ENCODE results near the gene TNK2. TPM values are rescaled to one million over a fixed set of nuclear protein-coding genes. Genes with fewer than 3 reads are reported as not detected.
A peak's percentile ranks its signal among the peaks of the same experiment; 100 is the strongest.
"Not testable (repeated sequence)": the region's sequence is repeated elsewhere in the genome, so short reads cannot be mapped to it uniquely, and the experiment has no call there.

TNK2 gene
- total RNA-seq, 2 experiments from 2014 or later = 150 to 177 TPM

DNA sequence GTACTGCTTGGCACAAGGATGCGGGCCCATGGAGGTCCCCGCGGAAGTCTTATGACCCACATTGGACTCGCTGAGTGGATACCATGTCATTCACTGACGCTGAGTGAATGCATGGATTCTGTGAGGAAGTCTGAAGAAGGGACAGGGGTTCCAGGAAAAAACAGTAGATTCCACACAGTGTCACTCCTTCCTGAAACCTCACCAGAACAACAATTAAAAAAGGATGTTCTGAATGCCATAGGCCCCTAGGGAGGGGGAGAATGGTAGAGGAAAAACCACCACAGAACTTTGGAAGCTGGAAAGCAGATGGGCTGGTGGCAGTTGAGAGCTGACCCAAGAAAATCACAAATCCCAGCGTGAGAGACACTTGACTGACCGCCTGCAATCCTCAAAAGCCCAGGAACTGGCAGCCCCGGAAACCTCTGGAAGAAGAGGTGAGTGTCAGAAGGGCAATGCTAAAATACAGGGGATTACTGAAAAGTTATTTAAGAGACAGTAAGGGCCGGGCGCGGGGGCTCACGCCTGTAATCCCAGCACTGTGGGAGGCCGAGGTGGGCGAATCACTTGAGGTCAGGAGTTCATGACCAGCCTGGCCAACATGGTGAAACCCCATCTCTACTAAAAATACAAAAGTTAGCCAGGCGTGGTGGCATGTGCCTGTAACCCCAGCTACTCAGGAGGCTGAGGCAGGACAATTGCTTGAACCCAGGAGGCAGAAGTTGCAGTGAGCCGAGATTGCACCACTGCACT is 6.3 kb downstream of the TNK2 start:
- not testable (repeated sequence) for H3K27me3 Mint-ChIP-seq; H3K9me3 Mint-ChIP-seq (ENCODE audit: low read depth); H3K4me3 Mint-ChIP-seq; DNase-seq; ATAC-seq
- Mint-ChIP-seq H3K36me3 (peaks cover 33% of the 10 kb centered on the region), H3K4me1 (peaks cover 86% of the 10 kb centered on the region), H3K27ac (peak overlapping the region; percentile 45)
- CTCF ChIA-PET = interaction anchor here (1.0 to 4.5 kb wide), 5 partner anchors 8 to 52 kb away, joined by 3 to 27 read pairs (median 5); no protein-coding TSS in a partner anchor

DNA sequence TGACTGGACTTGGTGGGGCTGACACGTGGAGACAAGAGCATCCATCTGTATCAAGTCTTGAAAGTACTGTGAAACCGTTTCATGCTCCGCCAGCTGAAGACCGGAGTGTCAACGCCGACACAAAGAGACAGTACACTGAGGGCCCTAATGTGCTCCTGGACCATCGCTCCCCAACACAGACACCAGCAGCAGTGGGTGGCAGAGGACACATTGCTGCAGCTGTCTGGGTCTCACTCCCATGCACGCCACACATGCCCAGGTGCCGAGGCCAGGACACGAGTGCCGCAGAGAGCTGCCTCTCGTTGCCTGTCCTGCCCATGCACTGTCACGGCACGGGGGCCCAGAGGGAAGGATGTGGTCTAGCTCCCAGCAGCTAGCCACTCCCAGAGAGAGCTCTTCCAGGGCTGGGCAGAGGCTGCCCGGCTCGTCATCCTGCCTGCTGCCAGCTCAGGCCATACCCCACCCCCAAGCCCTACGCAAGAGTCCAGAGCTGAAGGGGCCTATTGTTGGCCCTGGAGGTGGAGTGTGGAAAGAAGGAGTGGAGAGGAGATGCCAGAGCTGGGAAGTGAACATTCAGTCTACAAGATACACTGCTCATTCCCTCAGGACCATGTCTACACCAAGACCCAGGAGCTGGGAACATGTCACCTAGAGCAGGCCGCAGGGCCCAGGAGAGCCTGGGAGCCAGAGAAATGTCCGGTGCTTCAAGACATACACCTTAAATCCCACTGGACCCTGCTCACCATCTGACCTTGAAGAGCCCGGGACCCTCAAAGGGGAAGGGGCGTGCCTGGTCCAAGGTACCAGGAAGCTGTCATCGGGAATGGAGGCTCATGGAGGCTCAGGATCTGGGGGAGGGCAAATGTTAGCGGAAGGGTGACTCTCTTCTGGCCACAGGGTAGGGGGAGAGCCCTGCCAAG is 7.7 kb downstream of the TNK2 start:
- peaks cover 86% of the 10 kb centered on the region for H3K4me1 Mint-ChIP-seq
- peak overlapping the region; percentile 29 for H3K27ac Mint-ChIP-seq
- H3K27me3 Mint-ChIP-seq = no peaks in the 10 kb centered on the region
- H3K4me3 Mint-ChIP-seq = no peak overlapping the region
- peaks cover 21% of the 10 kb centered on the region for H3K36me3 Mint-ChIP-seq
- CTCF ChIA-PET = interaction anchor here (1.0 to 4.5 kb wide), 5 partner anchors 7 to 50 kb away, joined by 3 to 27 read pairs (median 7); no protein-coding TSS in a partner anchor
- DNase-seq (peak; percentile 57), ATAC-seq (no peak)
- H3K9me3 Mint-ChIP-seq (ENCODE audit: low read depth) = no peaks in the 10 kb centered on the region

DNA sequence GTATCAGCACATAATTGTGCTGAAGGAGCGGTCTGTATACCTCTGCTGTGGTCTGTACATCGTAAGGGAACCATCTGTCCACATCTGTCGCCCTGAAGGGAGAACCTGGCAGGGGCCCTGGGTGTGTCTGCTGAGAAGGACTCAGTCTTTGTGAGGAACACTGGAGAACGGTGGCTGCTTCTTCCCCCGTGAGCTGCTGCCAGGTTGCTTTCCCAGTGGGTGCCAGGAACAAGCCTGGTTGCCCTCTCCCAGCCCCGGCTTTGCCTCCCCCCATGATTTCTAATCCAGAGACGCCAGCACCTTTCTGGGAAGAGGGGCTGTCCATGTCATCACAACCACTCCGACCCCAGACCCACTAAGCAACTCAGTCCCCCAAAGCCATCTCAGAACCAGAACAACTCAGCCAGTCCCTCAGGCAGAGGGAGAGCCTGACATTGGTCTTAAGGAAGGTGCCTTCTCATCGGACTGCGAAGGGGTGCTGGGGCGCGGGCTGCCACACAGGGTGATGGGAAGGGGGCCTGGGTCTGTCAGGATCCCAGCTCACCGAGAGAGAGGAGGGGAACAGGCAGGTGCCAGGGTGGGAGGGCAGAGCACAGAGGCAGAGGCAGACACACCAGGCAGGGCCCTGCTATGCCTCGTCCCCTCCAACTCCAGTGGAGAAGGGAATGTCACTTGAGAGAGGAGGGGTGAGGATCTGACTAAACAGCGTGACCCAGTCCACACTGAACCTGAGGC is 8.5 kb downstream of the TNK2 start:
- peaks cover 79% of the 10 kb centered on the region for H3K4me1 Mint-ChIP-seq
- DNase-seq = no peak
- peak overlapping the region; percentile 29 for H3K27ac Mint-ChIP-seq
- peaks cover 16% of the 10 kb centered on the region for H3K36me3 Mint-ChIP-seq
- CTCF ChIA-PET = interaction anchor here (1.0 to 4.5 kb wide), 5 partner anchors 9 to 49 kb away, joined by 3 to 27 read pairs (median 3); partner anchors contain the start of gene TNK2
- H3K4me3 Mint-ChIP-seq = no peak overlapping the region
- no peak for ATAC-seq
- H3K27me3 Mint-ChIP-seq = no peaks in the 10 kb centered on the region
- H3K9me3 Mint-ChIP-seq (ENCODE audit: low read depth) = no peaks in the 10 kb centered on the region

DNA sequence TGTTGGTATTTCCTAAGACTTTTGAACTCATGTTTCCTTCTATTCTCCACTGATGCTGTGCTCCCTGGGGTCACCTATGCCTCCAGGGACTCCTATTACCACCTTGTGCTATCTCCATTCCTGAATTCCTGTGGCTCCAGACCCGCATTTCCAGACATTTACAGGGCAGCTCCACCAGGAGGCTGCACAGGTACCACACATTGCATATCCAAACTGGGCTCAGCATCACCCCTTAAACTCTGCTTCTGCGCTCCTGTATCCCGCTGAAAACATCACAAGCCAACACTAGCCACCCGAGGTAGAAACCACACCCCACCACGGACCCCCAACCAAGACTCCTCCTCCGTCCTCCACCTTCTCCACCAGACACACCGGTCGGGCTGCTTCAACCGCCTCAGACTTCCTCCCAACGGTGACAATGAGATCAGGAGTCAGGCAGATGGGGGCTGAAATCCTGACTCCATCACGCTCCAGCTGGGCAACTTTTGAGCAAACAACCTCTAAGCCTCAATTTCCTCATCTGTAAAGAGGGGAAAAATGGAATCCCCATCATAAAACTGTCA is 10.4 kb downstream of the TNK2 start:
- Mint-ChIP-seq H3K9me3 (ENCODE audit: low read depth) (no peaks in the 10 kb centered on the region), H3K4me3 (no peak overlapping the region), H3K27me3 (no peaks in the 10 kb centered on the region), H3K36me3 (peaks cover 5% of the 10 kb centered on the region), H3K27ac (no peak overlapping the region), H3K4me1 (peaks cover 68% of the 10 kb centered on the region)
- CTCF ChIA-PET = interaction anchor here (0.7 to 7.2 kb wide), 3 partner anchors 9 to 48 kb away, joined by 3 to 131 read pairs (median 129); partner anchors contain the start of gene TNK2
- DNase-seq = no peak
- ATAC-seq = no peak

DNA sequence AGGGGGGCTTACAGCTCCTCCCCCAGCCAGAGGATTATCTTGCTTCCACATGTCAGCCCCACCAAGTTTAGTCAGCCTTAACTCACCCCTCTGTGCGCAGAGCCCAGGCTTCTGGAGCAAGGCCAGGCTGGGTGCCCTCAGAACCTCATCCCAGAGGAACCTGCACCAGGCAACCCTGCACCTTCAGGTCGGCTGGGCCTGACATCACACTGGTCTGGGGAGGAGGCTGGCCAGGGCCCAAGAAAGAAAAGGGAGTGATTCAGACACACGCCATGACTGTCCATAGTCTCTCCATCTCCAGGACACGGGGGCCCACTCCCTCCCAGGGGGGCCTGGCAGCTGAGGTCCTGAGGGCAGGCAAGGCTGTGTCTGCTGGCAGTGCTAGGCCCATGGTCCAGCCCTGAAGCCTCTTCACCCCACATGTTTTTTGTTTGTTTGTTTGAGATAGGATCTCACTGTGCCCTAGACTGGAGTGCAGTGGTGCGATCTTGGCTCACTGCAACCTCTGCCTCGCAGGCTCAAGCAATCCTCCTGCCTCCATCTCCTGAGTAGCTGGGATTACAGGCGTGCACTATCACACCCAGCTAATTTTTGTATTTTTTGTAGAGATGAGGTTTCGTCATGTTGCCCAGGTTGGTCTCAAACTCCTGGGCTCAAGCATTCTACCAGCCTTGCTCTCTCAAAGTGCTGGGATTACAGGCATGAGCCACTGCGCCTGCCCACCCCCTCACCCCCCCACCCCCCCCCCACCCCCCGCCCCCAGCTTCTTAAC is 11.1 kb downstream of the TNK2 start:
- ATAC-seq = no peak
- H3K27ac Mint-ChIP-seq = peak overlapping the region; percentile 94

DNA sequence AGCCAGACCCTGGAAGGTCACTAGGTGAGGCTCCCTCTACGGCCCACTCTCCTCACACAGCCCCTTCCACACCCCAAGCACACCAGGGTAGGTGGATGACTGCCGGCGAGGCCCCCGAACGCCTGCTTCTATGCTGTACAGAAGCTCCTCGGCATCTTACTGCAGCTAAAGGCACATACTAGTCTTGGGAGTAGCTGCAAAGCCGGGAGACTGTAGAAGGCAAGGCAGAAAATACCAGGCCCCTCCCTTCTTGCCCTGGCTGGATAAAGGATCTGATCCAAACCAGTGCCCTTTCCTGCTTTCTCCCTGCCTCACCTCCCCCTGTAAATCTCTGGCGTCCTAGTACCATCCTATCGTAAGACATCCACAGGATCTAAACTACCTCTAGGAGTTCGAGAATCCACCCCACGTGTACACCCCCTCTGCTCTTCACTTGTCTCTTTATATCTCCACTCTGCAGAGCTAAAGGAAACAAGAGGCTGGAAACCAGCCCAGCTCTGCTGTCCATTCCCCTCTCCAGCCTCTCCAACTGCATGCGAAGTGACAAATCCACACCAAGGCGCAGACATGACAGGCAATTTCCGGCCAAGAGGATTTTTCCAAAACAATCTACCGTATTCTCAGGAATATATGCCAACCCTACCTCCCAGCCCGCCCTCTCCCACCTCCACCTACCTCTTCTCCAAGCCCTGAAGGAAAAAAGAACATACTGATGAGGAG is 11.8 kb downstream of the TNK2 start:
- peaks cover 56% of the 10 kb centered on the region for H3K4me1 Mint-ChIP-seq
- no peaks in the 10 kb centered on the region for H3K9me3 Mint-ChIP-seq (ENCODE audit: low read depth)
- no peaks in the 10 kb centered on the region for H3K27me3 Mint-ChIP-seq
- DNase-seq (no peak), ATAC-seq (peak; percentile 9)
- H3K36me3 Mint-ChIP-seq = peaks cover 5% of the 10 kb centered on the region
- H3K4me3 Mint-ChIP-seq = peak overlapping the region; percentile 81
- CTCF ChIA-PET = interaction anchor here (1.0 to 12.6 kb wide), 6 partner anchors 11 to 626 kb away, joined by 3 to 192 read pairs (median 82); partner anchors contain the start of genes TNK2 and XXYLT1
- peak overlapping the region; percentile 94 for H3K27ac Mint-ChIP-seq

More for the DNA sequence above, 11.1 kb downstream of the TNK2 start:
- H3K4me1 Mint-ChIP-seq = peaks cover 63% of the 10 kb centered on the region
- H3K36me3 Mint-ChIP-seq = peaks cover 5% of the 10 kb centered on the region
- no peak for DNase-seq
- no peaks in the 10 kb centered on the region for H3K9me3 Mint-ChIP-seq (ENCODE audit: low read depth)
- CTCF ChIA-PET = interaction anchor here (0.7 to 12.6 kb wide), 5 partner anchors 10 to 48 kb away, joined by 3 to 192 read pairs (median 129); partner anchors contain the start of gene TNK2
- peak overlapping the region; percentile 81 for H3K4me3 Mint-ChIP-seq
- H3K27me3 Mint-ChIP-seq = no peaks in the 10 kb centered on the region

DNA sequence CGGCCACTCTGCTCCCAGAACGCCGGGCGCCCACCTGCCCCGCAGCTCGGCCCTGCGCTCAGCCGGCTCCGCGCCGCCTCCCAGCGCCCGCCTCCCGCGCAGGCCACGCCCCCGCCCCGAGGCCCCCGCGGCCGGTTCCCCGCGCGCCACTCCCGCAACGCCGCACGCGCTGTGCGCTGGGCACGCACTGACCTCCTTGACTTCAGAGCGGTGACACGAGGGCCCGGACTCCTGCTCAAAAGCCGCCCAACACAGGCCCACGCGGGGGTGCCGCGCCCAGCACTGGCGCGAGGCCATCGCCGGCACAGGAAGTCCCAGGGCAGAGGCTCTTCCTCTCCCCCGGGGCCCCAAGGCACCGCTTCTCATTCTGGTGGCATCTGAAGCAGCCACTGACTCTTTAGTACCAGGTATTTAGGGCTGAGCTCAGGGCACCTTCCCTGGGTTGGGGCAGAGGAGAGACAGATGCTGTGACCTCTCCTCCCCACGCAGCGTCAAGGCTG is 12.4 kb downstream of the TNK2 start:
- H3K27ac Mint-ChIP-seq = peak overlapping the region; percentile 94
- CTCF ChIA-PET = interaction anchor here (1.0 to 12.6 kb wide), 9 partner anchors 7 to 625 kb away, joined by 3 to 192 read pairs (median 28); partner anchors contain the start of genes TNK2 and XXYLT1

DNA sequence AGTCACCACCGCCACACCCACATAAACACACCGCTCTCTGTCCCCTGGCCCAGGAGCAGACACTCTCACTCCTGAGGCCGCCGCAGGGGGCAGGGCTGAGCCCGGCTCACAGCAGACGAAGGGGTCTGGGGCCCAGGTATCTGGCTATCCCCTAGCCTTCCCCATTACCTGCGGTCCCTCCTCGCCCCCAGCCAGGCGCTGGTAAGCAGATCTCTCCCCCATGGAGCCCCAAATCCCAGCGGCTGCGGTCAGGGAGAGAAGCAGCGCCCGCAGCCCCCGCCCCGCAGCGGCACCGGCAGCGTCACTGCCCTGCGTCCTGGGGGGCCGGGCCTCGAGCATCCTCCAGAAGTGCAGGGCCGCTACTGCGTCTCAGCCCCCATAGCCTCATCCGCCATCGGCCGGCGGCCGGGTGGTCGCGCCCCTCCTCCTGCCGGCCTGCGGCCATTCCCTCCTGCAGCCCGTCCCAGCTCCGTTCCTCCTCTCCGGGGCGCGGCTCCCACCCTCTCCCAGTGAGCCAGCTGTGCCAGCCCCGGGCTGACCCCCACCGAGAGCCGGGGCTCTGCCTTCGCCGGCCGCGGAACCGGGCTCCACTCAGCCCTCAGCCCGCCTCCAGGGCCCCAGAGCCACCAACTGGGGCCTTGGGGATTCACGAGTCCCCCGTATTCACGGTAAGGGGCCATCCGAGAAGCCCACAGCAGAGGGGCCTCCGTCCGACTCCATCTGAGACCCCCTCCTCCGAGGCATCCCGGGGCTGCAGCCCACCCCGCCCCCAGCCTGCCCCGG is 13.1 kb downstream of the TNK2 start:
- peaks cover 5% of the 10 kb centered on the region for H3K36me3 Mint-ChIP-seq
- peak; percentile 82 for DNase-seq
- peak; percentile 77 for ATAC-seq
- peaks cover 43% of the 10 kb centered on the region for H3K4me1 Mint-ChIP-seq
- H3K27ac Mint-ChIP-seq = peak overlapping the region; percentile 87
- peak overlapping the region; percentile 81 for H3K4me3 Mint-ChIP-seq
- H3K9me3 Mint-ChIP-seq (ENCODE audit: low read depth) = no peaks in the 10 kb centered on the region
- CTCF ChIA-PET = interaction anchor here (0.8 to 12.6 kb wide), 25 partner anchors 7 to 624 kb away, joined by 3 to 192 read pairs (median 6); partner anchors contain the start of genes TNK2 and XXYLT1
- H3K27me3 Mint-ChIP-seq = no peaks in the 10 kb centered on the region

More for the DNA sequence above, 12.4 kb downstream of the TNK2 start:
- H3K9me3 Mint-ChIP-seq (ENCODE audit: low read depth) = no peaks in the 10 kb centered on the region
- ATAC-seq (peak; percentile 78), DNase-seq (peak; percentile 76)
- H3K27me3 Mint-ChIP-seq = no peaks in the 10 kb centered on the region
- peaks cover 49% of the 10 kb centered on the region for H3K4me1 Mint-ChIP-seq
- H3K36me3 Mint-ChIP-seq = peaks cover 5% of the 10 kb centered on the region
- peak overlapping the region; percentile 81 for H3K4me3 Mint-ChIP-seq

DNA sequence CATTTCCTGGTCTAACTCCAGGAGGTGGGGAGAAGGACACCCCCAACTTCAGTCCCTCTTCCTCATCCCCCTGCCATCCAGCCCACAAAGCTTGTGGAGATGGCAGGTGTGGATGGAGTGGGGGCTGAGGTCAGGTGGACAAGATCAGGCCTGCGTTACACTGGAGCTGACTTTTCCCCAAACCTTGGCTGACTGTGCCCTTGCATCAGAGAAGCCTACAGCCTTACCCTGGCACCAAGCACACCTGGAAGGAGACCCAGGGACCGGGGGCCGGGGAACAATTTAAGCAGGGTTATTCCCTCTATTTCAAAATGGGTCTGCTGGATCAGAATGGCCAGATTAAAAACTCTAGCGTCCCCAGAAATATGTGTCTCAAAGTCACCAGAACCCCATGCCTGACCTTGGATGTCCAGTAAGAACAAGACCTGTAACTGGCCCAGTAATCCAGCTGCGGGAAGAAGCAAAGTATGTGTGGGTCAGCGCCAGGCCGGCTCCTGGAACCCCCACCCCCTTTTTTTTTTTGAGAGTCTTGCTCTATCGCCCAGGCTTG is 14.4 kb downstream of the TNK2 start:
- H3K27me3 Mint-ChIP-seq = no peaks in the 10 kb centered on the region
- ATAC-seq (no peak), DNase-seq (no peak)
- peaks cover 32% of the 10 kb centered on the region for H3K4me1 Mint-ChIP-seq
- no peak overlapping the region for H3K4me3 Mint-ChIP-seq
- H3K9me3 Mint-ChIP-seq (ENCODE audit: low read depth) = no peaks in the 10 kb centered on the region
- H3K27ac Mint-ChIP-seq = peak overlapping the region; percentile 5
- CTCF ChIA-PET = interaction anchor here (0.5 to 12.6 kb wide), 30 partner anchors 8 to 564 kb away, joined by 3 to 192 read pairs (median 4); partner anchors contain the start of gene TNK2
- H3K36me3 Mint-ChIP-seq = peaks cover under 1% of the 10 kb centered on the region

DNA sequence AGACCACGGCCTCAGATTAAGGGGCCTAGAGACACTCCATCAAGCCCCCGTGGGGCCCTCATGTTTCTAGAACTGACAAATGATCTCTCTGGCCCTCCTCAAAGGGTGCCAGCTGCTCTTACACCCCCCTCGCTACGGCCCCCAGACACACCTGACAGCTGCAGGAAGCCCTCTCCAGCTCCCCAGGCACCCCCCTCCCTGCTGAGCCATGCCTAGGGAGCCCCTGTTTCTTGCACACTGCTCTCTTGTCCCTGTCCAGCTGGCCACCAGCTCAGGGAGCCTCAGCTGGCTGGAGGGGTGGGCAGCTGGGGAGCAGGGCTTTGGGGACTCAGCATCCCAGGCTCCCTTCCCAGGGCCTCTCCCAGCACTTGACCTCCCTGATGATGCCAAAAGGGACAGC is 14.8 kb downstream of the TNK2 start:
- Mint-ChIP-seq H3K9me3 (ENCODE audit: low read depth) (no peaks in the 10 kb centered on the region), H3K36me3 (no peaks in the 10 kb centered on the region), H3K27me3 (no peaks in the 10 kb centered on the region), H3K4me3 (no peak overlapping the region), H3K27ac (peak overlapping the region; percentile 5), H3K4me1 (peaks cover 32% of the 10 kb centered on the region)
- DNase-seq (no peak), ATAC-seq (no peak)
- CTCF ChIA-PET = interaction anchor here (1.6 to 12.6 kb wide), 10 partner anchors 8 to 79 kb away, joined by 3 to 192 read pairs (median 24); partner anchors contain the start of gene TNK2
